Endothelial cell of umbilical vein (primary cell): ENCODE data around the gene PLEKHG5. TPM values are rescaled to one million over a fixed set of nuclear protein-coding genes. Genes with fewer than 3 reads are reported as not detected.

ENCODE experiments used
- BruUV-seq: library from RNA; stranded (reverse); fragments of 400-500 nt; replicated peaks from 2 replicates; lab custom pipeline; 2021; lab: Mats Ljungman, UMichigan
- CTCF ChIA-PET: fragments of 300-600, 350-600 bp; sonication (Branson Sonifier 250); formaldehyde crosslinking; loops from one replicate; lab custom pipeline; 2021; ENCODE audit warnings: antibody characterized with exemption, inconsistent platforms; lab: Charles Lee
- POLR2A ChIA-PET: fragments of 300-600, 350-600 bp; sonication (Branson Sonifier 250); formaldehyde crosslinking; loops from one replicate; lab custom pipeline; 2021; ENCODE audit warnings: antibody characterized with exemption, inconsistent platforms; lab: Charles Lee
- DNase-seq: peaks from one replicate; pipeline ENCODE4 v3.0.0-alpha.2; 2011; ENCODE audit warnings: low read depth, low spot score
- FAIRE-seq: peaks from 2 replicates; lab custom pipeline; 2011; peaks lifted over from hg19 to GRCh38; lab: Jason Lieb, UNC
- H2AFZ ChIP-seq: 2 replicates; pipeline ENCODE4 v1.6.0; 2012; ENCODE audit warnings: low read depth, low read length, control low read depth, inconsistent platforms
- H3K27ac ChIP-seq: 2 replicates; pipeline ENCODE4 v1.5.1; 2011; ENCODE audit warnings: low read depth, mild to moderate bottlenecking, control low read depth, low read length, moderate library complexity; ENCODE audit not compliant: insufficient read depth
- H3K27me3 ChIP-seq, 2 experiments: 2 replicates each; pipeline versions ENCODE4 v1.6.0 to v1.6.1; 2011; ENCODE audit warnings: low read length in 2 of 2, mixed read lengths in 1 of 2; ENCODE audit not compliant: control insufficient read depth in 2 of 2, insufficient read depth in 2 of 2
- H3K36me3 ChIP-seq, 2 experiments: 2 replicates in 1 of 2; 3 replicates in 1 of 2; pipeline ENCODE4 v1.5.1; 2011; ENCODE audit warnings: low read length in 2 of 2, mild to moderate bottlenecking in 1 of 2, moderate library complexity in 1 of 2; ENCODE audit not compliant: control insufficient read depth in 2 of 2, insufficient read depth in 2 of 2; ENCODE audit errors: extremely low read depth in 1 of 2
- H3K4me1 ChIP-seq: 3 replicates; pipeline ENCODE4 v1.5.1; 2011; ENCODE audit warnings: mild to moderate bottlenecking, low read length; ENCODE audit not compliant: control insufficient read depth, insufficient read depth; ENCODE audit errors: extremely low read depth
- H3K4me2 ChIP-seq: 2 replicates; pipeline ENCODE4 v1.6.1; 2011; ENCODE audit warnings: low read length, control low read depth, mixed read lengths; ENCODE audit not compliant: insufficient read depth
- H3K4me3 ChIP-seq, 3 experiments: fragments of 200-600 bp in 1 of 3; sonication (generic), shearing (Covaris generic) in 1 of 3; replicated peaks in 1 of 3; 2 replicates each; pipeline ENCODE4 v1.5.1; 2011 to 2016; ENCODE audit warnings: control low read depth in 3 of 3, low read length in 3 of 3, mild to moderate bottlenecking in 2 of 3, inconsistent platforms in 1 of 3, low read depth in 1 of 3, moderate library complexity in 1 of 3; ENCODE audit not compliant: insufficient read depth in 1 of 3
- H3K79me2 ChIP-seq: 2 replicates; pipeline ENCODE4 v1.6.0; 2012; ENCODE audit warnings: low read length, inconsistent platforms; ENCODE audit not compliant: control insufficient read depth, insufficient read depth
- H3K9ac ChIP-seq: replicated peaks from 2 replicates; pipeline ENCODE3; 2011; ENCODE audit warnings: low read length, control low read depth; ENCODE audit not compliant: insufficient read depth; ENCODE audit errors: extremely low read depth
- H3K9me1 ChIP-seq: replicated peaks from 3 replicates; pipeline ENCODE4 v1.6.0; 2011; ENCODE audit warnings: mild to moderate bottlenecking, low read length; ENCODE audit not compliant: control insufficient read depth, insufficient read depth; ENCODE audit errors: extremely low read depth
- H3K9me3 ChIP-seq: replicated peaks from 2 replicates; pipeline ENCODE4 v1.5.1; 2012; ENCODE audit warnings: low read length, inconsistent platforms; ENCODE audit not compliant: control insufficient read depth, insufficient read depth
- H4K20me1 ChIP-seq: replicated peaks from 2 replicates; pipeline ENCODE3; 2011; ENCODE audit warnings: mild to moderate bottlenecking, low read length; ENCODE audit not compliant: control insufficient read depth, insufficient read depth; ENCODE audit errors: extremely low read depth
- CTCF ChIP-seq, 2 donors: IDR thresholded peaks; 1 replicate in 1 of 2; 2 replicates in 1 of 2; pipeline ENCODE4 v1.5.1; 2011; ENCODE audit warnings: low read length in 2 of 2, mild to moderate bottlenecking in 2 of 2, moderate library complexity in 2 of 2, control low read depth in 1 of 2, inconsistent platforms in 1 of 2, low read depth in 1 of 2; ENCODE audit not compliant: insufficient read depth in 1 of 2; ENCODE audit errors: extremely low read depth in 1 of 2
- EZH2 ChIP-seq: IDR thresholded peaks from 2 replicates; pipeline ENCODE4 v1.6.1; 2012; ENCODE audit warnings: borderline replicate concordance, low read depth, mild to moderate bottlenecking, moderate library complexity, low read length, inconsistent platforms; ENCODE audit not compliant: severe bottlenecking
- FOS ChIP-seq: IDR thresholded peaks from 2 replicates; pipeline ENCODE4 v1.6.1; 2011; ENCODE audit warnings: mild to moderate bottlenecking, low read length, moderate library complexity, borderline replicate concordance; ENCODE audit not compliant: insufficient read depth
- GATA2 ChIP-seq: IDR thresholded peaks from 2 replicates; pipeline ENCODE4 v1.7.0; 2011; ENCODE audit warnings: low read depth, mild to moderate bottlenecking, moderate library complexity, mixed read lengths, low read length; ENCODE audit not compliant: insufficient read length, insufficient read depth
- JUN ChIP-seq: IDR thresholded peaks from 2 replicates; pipeline ENCODE4 v1.6.1; 2011; ENCODE audit warnings: borderline replicate concordance, low read depth; ENCODE audit not compliant: insufficient read length, insufficient read depth
- MYC ChIP-seq: IDR thresholded peaks from one replicate; pipeline ENCODE4 v1.6.1; 2011; ENCODE audit warnings: mild to moderate bottlenecking, low read depth, low read length
- POLR2A ChIP-seq: IDR thresholded peaks from 2 replicates; pipeline ENCODE4 v1.6.1; 2012; ENCODE audit warnings: low read depth, mild to moderate bottlenecking, control low read depth, low read length
- POLR2AphosphoS5 ChIP-seq: IDR thresholded peaks from 2 replicates; pipeline ENCODE4 v1.6.1; 2012; ENCODE audit warnings: low read depth, mild to moderate bottlenecking, control low read depth, low read length, moderate library complexity; ENCODE audit not compliant: insufficient read depth
- dilution Hi-C: fragments of 300-500 bp; cut with MboI; formaldehyde crosslinking; loops from one replicate; pipeline ENCODE4 v1.15.0; 2019; ENCODE audit warnings: low sequenced_read_pairs; ENCODE audit not compliant: extremely low pct_ligation_motif_present
- intact Hi-C: fragments of 100-400 bp; cut with micrococcal nuclease; formaldehyde crosslinking; loops from one replicate; pipeline ENCODE4 v1.10.0; 2022
- polyA plus RNA-seq, 4 experiments: library from polyadenylated mRNA; depleted of rRNA in 3 of 4; stranded (reverse) in 3 of 4; unstranded in 1 of 4; fragments of >200 nt; gene quantifications; 2 replicates each; pipeline versions ENCODE4 v1.2.1 to v1.2.3, GENCODE V29; 2011 to 2012; ENCODE audit warnings: missing spikeins in 1 of 4
- total RNA-seq: library from RNA; stranded (reverse); gene quantifications from 2 replicates; pipeline ENCODE4 v1.2.3, GENCODE V29; 2021
- TF ChIP-seq, protein P1 (sequence below): IDR thresholded peaks from 2 replicates; pipeline ENCODE4 v1.6.1; 2011; ENCODE audit not compliant: insufficient read depth, insufficient read length

PLEKHG5 gene
- total and polyA plus RNA-seq, 2 donors (not counting 3 experiments of a cell fraction or from before 2014, with no cell fraction given), result 30.6 to 56.9 TPM

GRCh38 chr1:6477039-6477820 is 14.2 kb downstream of the PLEKHG5 start:
- H3K36me3 ChIP-seq, result peaks cover 5 to 28% of the 10 kb centered on the region in 2 experiments
- no peak overlapping the region for H3K27ac ChIP-seq
- H3K9me1 ChIP-seq, result no peaks in the 10 kb centered on the region
- peaks cover 12% of the 10 kb centered on the region for H3K79me2 ChIP-seq
- no peaks in the 10 kb centered on the region for H3K27me3 ChIP-seq
- TF ChIP-seq CTCF (IDR thresholded peaks at IDR 0.05; ENCODE audit: extremely low read depth in 1 of 2, insufficient read depth in 1 of 2, low read depth in 1 of 2, low read length in 2 of 2) (no peak), FOS (no peak), POLR2AphosphoS5 (no peak), POLR2A (no peak), MYC (no peak), JUN (no peak), EZH2 (no peak), GATA2 (no peak)
- TF ChIP-seq, protein P1, sequence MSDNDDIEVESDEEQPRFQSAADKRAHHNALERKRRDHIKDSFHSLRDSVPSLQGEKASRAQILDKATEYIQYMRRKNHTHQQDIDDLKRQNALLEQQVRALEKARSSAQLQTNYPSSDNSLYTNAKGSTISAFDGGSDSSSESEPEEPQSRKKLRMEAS, result no peak
- H3K9me3 ChIP-seq, result no peaks in the 10 kb centered on the region
- intact Hi-C loops (no loop called here), dilution Hi-C loops (no loop called here)
- H2AFZ ChIP-seq, result no peak overlapping the region
- CTCF ChIA-PET, result interaction anchor here (3.6 kb wide), 1 partner anchor 9 kb away, joined by 16 read pairs; no protein-coding TSS in a partner anchor
- H3K9ac ChIP-seq, result no peak overlapping the region
- no TSS peak for BruUV-seq
- H3K4me2 ChIP-seq, result no peak overlapping the region
- POLR2A ChIA-PET, result no interaction called here
- FAIRE-seq, result no peak
- H3K4me1 ChIP-seq, result no peaks in the 10 kb centered on the region
- no peak overlapping the region for H3K4me3 ChIP-seq
- H4K20me1 ChIP-seq, result no peaks in the 10 kb centered on the region
- DNase-seq, result no peak
